Erythroblast (primary cell): Measurements from ENCODE around the gene CMTR1.

Experiments
- GATA1 ChIP-seq: IDR thresholded peaks from 2 replicates; pipeline ENCODE4 v1.6.1; 2011; ENCODE audit warnings: low read depth, mild to moderate bottlenecking, control low read depth, low read length, moderate library complexity
- POLR2A ChIP-seq: IDR thresholded peaks from 2 replicates; pipeline ENCODE4 v1.6.1; 2011; ENCODE audit warnings: mild to moderate bottlenecking, low read length

GRCh38 chr6:37409501-37409900, 23.5 kb upstream of the CMTR1 start:
- TF ChIP-seq POLR2A: no peak
- TF ChIP-seq GATA1: no peak
